Fibroblast of lung (primary cell): Measurements from ENCODE around the gene FAM98C.

Experiments
- CTCF ChIP-seq, 2 donors: IDR thresholded peaks in 1 of 2; conservative IDR thresholded peaks in 1 of 2; 1 replicate in 1 of 2; 2 replicates in 1 of 2; pipeline ENCODE4 v1.5.1; 2011 to 2012; ENCODE audit warnings: low read length in 2 of 2, control low read depth in 1 of 2, inconsistent platforms in 1 of 2, low read depth in 1 of 2, mild to moderate bottlenecking in 1 of 2
- EZH2 ChIP-seq: IDR thresholded peaks from 2 replicates; pipeline ENCODE4 v1.5.1; 2012; ENCODE audit warnings: low read length, control low read depth, mild to moderate bottlenecking; ENCODE audit errors: missing control alignments

- no peak for TF ChIP-seq CTCF (conservative IDR thresholded peaks at IDR 0.05 in 1 of 2, IDR thresholded peaks at IDR 0.05 in 1 of 2; ENCODE audit: low read depth in 1 of 2, low read length in 2 of 2)
- TF ChIP-seq EZH2: no peak
Measured at GRCh38 chr19:38373907-38374331, 29.0 kb upstream of the FAM98C start.
